ENCODE data around the gene PXYLP1.
"Not testable (repeated sequence)": the region's sequence is repeated elsewhere in the genome, so short reads cannot be mapped to it uniquely, and the experiment has no call there.

PXYLP1 gene

GRCh38 chr3:141294848-141295247 is 63.2 kb downstream of the PXYLP1 start:
- Histone ChIP-seq H3K9ac (no peak overlapping the region), H3K4me1 (peaks cover 8% of the 10 kb centered on the region), H3K4me3 (ENCODE audit: low read depth, low read length) (peak overlapping the region; percentile 47), H3K27ac (no peak overlapping the region), H3K36me3 (ENCODE audit: control insufficient read depth, insufficient read depth, low read length) (no peaks in the 10 kb centered on the region), H3K27me3 (ENCODE audit: control insufficient read depth, insufficient read depth, low read length) (no peaks in the 10 kb centered on the region), H3K9me3 (ENCODE audit: control insufficient read depth, low read length) (no peaks in the 10 kb centered on the region), H3K79me2 (no peaks in the 10 kb centered on the region), H3K4me2 (ENCODE audit: low read length) (peak overlapping the region; percentile 49), H2AFZ (no peak overlapping the region)
- TF ChIP-seq, protein P1, sequence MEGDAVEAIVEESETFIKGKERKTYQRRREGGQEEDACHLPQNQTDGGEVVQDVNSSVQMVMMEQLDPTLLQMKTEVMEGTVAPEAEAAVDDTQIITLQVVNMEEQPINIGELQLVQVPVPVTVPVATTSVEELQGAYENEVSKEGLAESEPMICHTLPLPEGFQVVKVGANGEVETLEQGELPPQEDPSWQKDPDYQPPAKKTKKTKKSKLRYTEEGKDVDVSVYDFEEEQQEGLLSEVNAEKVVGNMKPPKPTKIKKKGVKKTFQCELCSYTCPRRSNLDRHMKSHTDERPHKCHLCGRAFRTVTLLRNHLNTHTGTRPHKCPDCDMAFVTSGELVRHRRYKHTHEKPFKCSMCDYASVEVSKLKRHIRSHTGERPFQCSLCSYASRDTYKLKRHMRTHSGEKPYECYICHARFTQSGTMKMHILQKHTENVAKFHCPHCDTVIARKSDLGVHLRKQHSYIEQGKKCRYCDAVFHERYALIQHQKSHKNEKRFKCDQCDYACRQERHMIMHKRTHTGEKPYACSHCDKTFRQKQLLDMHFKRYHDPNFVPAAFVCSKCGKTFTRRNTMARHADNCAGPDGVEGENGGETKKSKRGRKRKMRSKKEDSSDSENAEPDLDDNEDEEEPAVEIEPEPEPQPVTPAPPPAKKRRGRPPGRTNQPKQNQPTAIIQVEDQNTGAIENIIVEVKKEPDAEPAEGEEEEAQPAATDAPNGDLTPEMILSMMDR (IDR thresholded peaks at IDR 0.05): no peak

- not testable (repeated sequence) for H2AFZ ChIP-seq; H3K27me3 ChIP-seq (ENCODE audit: control insufficient read depth, insufficient read depth, low read length); H3K9ac ChIP-seq; H3K27ac ChIP-seq; H3K4me2 ChIP-seq (ENCODE audit: low read length); H3K79me2 ChIP-seq; H3K4me1 ChIP-seq; H3K9me3 ChIP-seq (ENCODE audit: control insufficient read depth, low read length); H3K4me3 ChIP-seq (ENCODE audit: low read depth, low read length); H3K36me3 ChIP-seq (ENCODE audit: control insufficient read depth, insufficient read depth, low read length)
Observed at GRCh38 chr3:141300426-141300825, 68.8 kb downstream of the PXYLP1 start.

DNA sequence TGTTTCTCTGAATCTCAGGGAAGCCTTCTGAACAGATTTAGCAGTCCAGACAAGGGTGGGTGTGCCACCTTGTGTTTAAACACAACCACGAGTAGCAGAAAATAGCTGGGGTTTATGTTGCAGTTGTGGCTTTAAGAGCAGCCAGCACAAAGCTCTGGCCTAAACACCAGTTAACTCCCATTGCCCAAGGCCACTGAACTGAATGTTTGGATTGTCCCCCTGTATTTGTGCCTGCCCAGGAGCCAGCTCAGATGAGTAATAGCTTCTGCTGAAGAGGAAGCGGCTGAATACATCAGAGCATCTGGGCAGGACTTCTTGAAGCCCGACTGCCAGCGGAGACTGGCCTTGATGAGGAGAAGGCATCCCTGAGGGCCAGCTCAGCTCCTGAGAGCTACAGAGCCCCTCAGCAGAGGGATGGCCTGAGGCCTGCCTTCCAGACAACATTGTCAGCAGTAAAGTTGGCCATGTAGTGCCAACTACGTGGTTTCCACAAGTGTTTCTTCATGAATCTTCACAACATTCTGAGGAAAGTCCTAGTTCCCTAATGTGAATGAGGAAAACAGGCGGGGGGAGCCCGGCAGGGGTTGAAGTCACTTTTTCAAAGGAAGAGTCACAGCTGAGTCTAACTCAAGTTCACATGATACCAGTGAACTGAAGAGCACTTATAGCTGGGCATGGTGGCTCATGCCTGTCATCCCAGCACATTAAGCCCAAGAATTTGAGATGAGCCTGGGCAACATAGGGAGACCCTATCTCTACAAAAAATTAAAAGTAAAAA is 70.9 kb downstream of the PXYLP1 start:
- no peaks in the 10 kb centered on the region for H3K36me3 ChIP-seq (ENCODE audit: control insufficient read depth, insufficient read depth, low read length)
- H3K9me3 ChIP-seq (ENCODE audit: control insufficient read depth, low read length): no peaks in the 10 kb centered on the region
- no peaks in the 10 kb centered on the region for H3K27me3 ChIP-seq (ENCODE audit: control insufficient read depth, insufficient read depth, low read length)
- no peak overlapping the region for H3K4me2 ChIP-seq (ENCODE audit: low read length)
- no peak overlapping the region for H3K4me3 ChIP-seq (ENCODE audit: low read depth, low read length)
- H3K4me1 ChIP-seq: no peaks in the 10 kb centered on the region
- no peak overlapping the region for H2AFZ ChIP-seq
- no peak overlapping the region for H3K27ac ChIP-seq
- no peaks in the 10 kb centered on the region for H3K79me2 ChIP-seq
- TF ChIP-seq, protein P1 (IDR thresholded peaks at IDR 0.05): no peak
- H3K9ac ChIP-seq: no peak overlapping the region

GRCh38 chr3:141303481-141304223 is 72.0 kb downstream of the PXYLP1 start:
- Histone ChIP-seq H3K9me3 (ENCODE audit: control insufficient read depth, low read length) (no peaks in the 10 kb centered on the region), H3K36me3 (ENCODE audit: control insufficient read depth, insufficient read depth, low read length) (no peaks in the 10 kb centered on the region), H3K79me2 (no peaks in the 10 kb centered on the region), H3K4me1 (no peaks in the 10 kb centered on the region), H3K27ac (no peak overlapping the region), H3K9ac (no peak overlapping the region), H3K4me3 (ENCODE audit: low read depth, low read length) (no peak overlapping the region), H3K4me2 (ENCODE audit: low read length) (no peak overlapping the region), H3K27me3 (ENCODE audit: control insufficient read depth, insufficient read depth, low read length) (no peaks in the 10 kb centered on the region), H2AFZ (no peak overlapping the region)
- TF ChIP-seq, protein P1 (IDR thresholded peaks at IDR 0.05): peak; percentile 90

DNA sequence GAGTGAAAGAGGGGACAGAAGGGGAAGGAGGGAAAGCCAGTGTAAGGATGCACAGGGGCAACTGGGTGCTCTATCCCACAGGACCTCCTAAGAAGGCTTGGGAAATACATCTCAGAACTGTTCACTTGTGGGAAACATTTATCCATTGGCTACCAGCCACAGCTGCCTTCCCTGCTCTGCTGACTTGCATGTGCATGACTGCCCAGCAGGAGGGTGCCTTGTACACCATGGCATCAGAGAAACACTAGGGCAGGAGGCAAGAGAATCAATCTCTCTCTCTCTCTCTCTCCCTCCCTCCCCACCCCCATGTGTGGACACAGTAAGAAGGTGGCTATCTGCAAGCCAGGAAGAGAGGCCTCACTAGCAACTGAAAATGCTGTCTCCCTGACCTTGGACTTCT is 73.8 kb downstream of the PXYLP1 start:
- H3K9ac ChIP-seq: no peak overlapping the region
- no peaks in the 10 kb centered on the region for H3K27me3 ChIP-seq (ENCODE audit: control insufficient read depth, insufficient read depth, low read length)
- H3K9me3 ChIP-seq (ENCODE audit: control insufficient read depth, low read length): no peaks in the 10 kb centered on the region
- no peak overlapping the region for H3K4me2 ChIP-seq (ENCODE audit: low read length)
- H2AFZ ChIP-seq: no peak overlapping the region
- H3K4me3 ChIP-seq (ENCODE audit: low read depth, low read length): no peak overlapping the region
- H3K79me2 ChIP-seq: no peaks in the 10 kb centered on the region
- TF ChIP-seq, protein P1 (IDR thresholded peaks at IDR 0.05): no peak
- H3K4me1 ChIP-seq: no peaks in the 10 kb centered on the region
- no peak overlapping the region for H3K27ac ChIP-seq
- no peaks in the 10 kb centered on the region for H3K36me3 ChIP-seq (ENCODE audit: control insufficient read depth, insufficient read depth, low read length)

All from parathyroid adenoma (tissue), 2 donors.